Activated T-helper 2 cell treated with anti-CD3 and anti-CD28 coated beads, Interferon-gamma antibody, Interleukin-2, Interleukin-4, amounts not matched to agents 10 μg/mL and 5 μg/mL and 100 μg/mL, durations not matched to agents 14 hours and 24 hours and 36 hours (primary cell): Measurements from ENCODE around the gene COG7. TPM values are rescaled to one million over a fixed set of nuclear protein-coding genes. Genes with fewer than 3 reads are reported as not detected.

Experiments used
- DNase-seq: peaks from one replicate; pipeline ENCODE4 v3.0.0; 2021; ENCODE audit warnings: low spot score
- H3K27ac Mint-ChIP-seq: one replicate; pipeline ENCODE4 v1.8.0; 2021; ENCODE audit warnings: mixed read lengths
- H3K27me3 Mint-ChIP-seq: one replicate; pipeline ENCODE4 v1.8.0; 2021; ENCODE audit warnings: low read depth, mixed read lengths
- H3K36me3 Mint-ChIP-seq: one replicate; pipeline ENCODE4 v1.8.0; 2021; ENCODE audit warnings: low read depth, mixed read lengths
- H3K4me1 Mint-ChIP-seq: one replicate; pipeline ENCODE4 v1.8.0; 2021; ENCODE audit warnings: low read depth, mixed read lengths
- H3K4me3 Mint-ChIP-seq: one replicate; pipeline ENCODE4 v1.8.0; 2021; ENCODE audit warnings: low read depth, mild to moderate bottlenecking, moderate library complexity, mixed read lengths
- H3K9me3 Mint-ChIP-seq: one replicate; pipeline ENCODE4 v1.8.0; 2021; ENCODE audit warnings: mixed read lengths
- intact Hi-C: fragments of 100-400 bp; cut with micrococcal nuclease; formaldehyde crosslinking; loops from one replicate; pipeline ENCODE4 v1.15.1; 2023
- total RNA-seq: library from RNA; stranded (reverse); gene quantifications from 2 replicates; pipeline ENCODE4 v1.2.3, GENCODE V29; 2022

COG7 gene
- total RNA-seq, 1 donor from 2014 or later = 23.8 TPM

- Mint-ChIP-seq H3K27me3 (no peaks in the 10 kb centered on the region), H3K4me1 (no peaks in the 10 kb centered on the region), H3K27ac (no peak overlapping the region), H3K36me3 (peaks cover 20% of the 10 kb centered on the region), H3K9me3 (no peaks in the 10 kb centered on the region), H3K4me3 (no peak overlapping the region)
- intact Hi-C loops = no loop called here
- no peak for DNase-seq
These were observed 28.6 kb downstream of the COG7 start for GRCh38 chr16:23424292-23424958.

- intact Hi-C loops = no loop called here
- no peak for DNase-seq
- Mint-ChIP-seq H3K9me3 (no peaks in the 10 kb centered on the region), H3K36me3 (peaks cover 17% of the 10 kb centered on the region), H3K4me3 (no peak overlapping the region), H3K4me1 (no peaks in the 10 kb centered on the region), H3K27me3 (no peaks in the 10 kb centered on the region), H3K27ac (no peak overlapping the region)
These were observed 29.4 kb downstream of the COG7 start for GRCh38 chr16:23423496-23424049.

- no peak overlapping the region for H3K27ac Mint-ChIP-seq
- intact Hi-C loops = no loop called here
- no peaks in the 10 kb centered on the region for H3K4me1 Mint-ChIP-seq
- H3K36me3 Mint-ChIP-seq = peaks cover 10% of the 10 kb centered on the region
- H3K27me3 Mint-ChIP-seq = no peaks in the 10 kb centered on the region
- H3K9me3 Mint-ChIP-seq = no peaks in the 10 kb centered on the region
- DNase-seq = no peak
- no peak overlapping the region for H3K4me3 Mint-ChIP-seq
These were observed 33.0 kb downstream of the COG7 start for GRCh38 chr16:23420011-23420410.

GRCh38 chr16:23416816-23417215, 36.2 kb downstream of the COG7 start:
- intact Hi-C loops = no loop called here
- H3K4me1 Mint-ChIP-seq = no peaks in the 10 kb centered on the region
- H3K27ac Mint-ChIP-seq = no peak overlapping the region
- H3K9me3 Mint-ChIP-seq = no peaks in the 10 kb centered on the region
- H3K4me3 Mint-ChIP-seq = no peak overlapping the region
- no peaks in the 10 kb centered on the region for H3K27me3 Mint-ChIP-seq
- H3K36me3 Mint-ChIP-seq = peaks cover 4% of the 10 kb centered on the region
- no peak for DNase-seq

GRCh38 chr16:23414731-23415130, 38.3 kb downstream of the COG7 start:
- Mint-ChIP-seq H3K27me3 (no peaks in the 10 kb centered on the region), H3K36me3 (peaks cover 4% of the 10 kb centered on the region), H3K4me3 (no peak overlapping the region), H3K27ac (no peak overlapping the region), H3K9me3 (no peaks in the 10 kb centered on the region), H3K4me1 (no peaks in the 10 kb centered on the region)
- intact Hi-C loops = no loop called here
- DNase-seq = no peak

GRCh38 chr16:23410176-23410575, 42.8 kb downstream of the COG7 start:
- H3K27ac Mint-ChIP-seq = no peak overlapping the region
- no peak overlapping the region for H3K4me3 Mint-ChIP-seq
- H3K36me3 Mint-ChIP-seq = peaks cover 15% of the 10 kb centered on the region
- intact Hi-C loops = no loop called here
- no peaks in the 10 kb centered on the region for H3K4me1 Mint-ChIP-seq
- no peaks in the 10 kb centered on the region for H3K9me3 Mint-ChIP-seq
- no peak for DNase-seq
- H3K27me3 Mint-ChIP-seq = no peaks in the 10 kb centered on the region

- DNase-seq = no peak
- H3K4me1 Mint-ChIP-seq = no peaks in the 10 kb centered on the region
- no peak overlapping the region for H3K4me3 Mint-ChIP-seq
- H3K36me3 Mint-ChIP-seq = peaks cover 15% of the 10 kb centered on the region
- no peak overlapping the region for H3K27ac Mint-ChIP-seq
- intact Hi-C loops = no loop called here
- no peaks in the 10 kb centered on the region for H3K9me3 Mint-ChIP-seq
- no peaks in the 10 kb centered on the region for H3K27me3 Mint-ChIP-seq
These were observed 43.5 kb downstream of the COG7 start for GRCh38 chr16:23409522-23409921.

- intact Hi-C loops = no loop called here
- Mint-ChIP-seq H3K27me3 (no peaks in the 10 kb centered on the region), H3K9me3 (no peaks in the 10 kb centered on the region), H3K4me3 (no peak overlapping the region), H3K4me1 (no peaks in the 10 kb centered on the region), H3K36me3 (peaks cover 19% of the 10 kb centered on the region), H3K27ac (no peak overlapping the region)
- no peak for DNase-seq
These were observed 44.1 kb downstream of the COG7 start for GRCh38 chr16:23408823-23409298.

GRCh38 chr16:23408242-23408822, 44.7 kb downstream of the COG7 start:
- H3K9me3 Mint-ChIP-seq = no peaks in the 10 kb centered on the region
- H3K4me3 Mint-ChIP-seq = no peak overlapping the region
- peaks cover 20% of the 10 kb centered on the region for H3K36me3 Mint-ChIP-seq
- no peaks in the 10 kb centered on the region for H3K27me3 Mint-ChIP-seq
- H3K27ac Mint-ChIP-seq = no peak overlapping the region
- intact Hi-C loops = no loop called here
- H3K4me1 Mint-ChIP-seq = no peaks in the 10 kb centered on the region
- no peak for DNase-seq

- no peaks in the 10 kb centered on the region for H3K27me3 Mint-ChIP-seq
These were observed 45.4 kb downstream of the COG7 start for GRCh38 chr16:23407436-23408127.

GRCh38 chr16:23406546-23407240, 46.3 kb downstream of the COG7 start:
- Mint-ChIP-seq H3K4me3 (no peak overlapping the region), H3K4me1 (no peaks in the 10 kb centered on the region), H3K27me3 (no peaks in the 10 kb centered on the region), H3K9me3 (no peaks in the 10 kb centered on the region), H3K27ac (no peak overlapping the region), H3K36me3 (peaks cover 27% of the 10 kb centered on the region)
- intact Hi-C loops = no loop called here
- no peak for DNase-seq

More at GRCh38 chr16:23407436-23408127, 45.4 kb downstream of the COG7 start:
- Mint-ChIP-seq H3K4me1 (no peaks in the 10 kb centered on the region), H3K9me3 (no peaks in the 10 kb centered on the region), H3K27ac (no peak overlapping the region), H3K4me3 (no peak overlapping the region), H3K36me3 (peaks cover 25% of the 10 kb centered on the region)
- no peak for DNase-seq
- intact Hi-C loops = no loop called here

- H3K27ac Mint-ChIP-seq = no peak overlapping the region
- H3K27me3 Mint-ChIP-seq = no peaks in the 10 kb centered on the region
- no peaks in the 10 kb centered on the region for H3K9me3 Mint-ChIP-seq
- H3K4me1 Mint-ChIP-seq = no peaks in the 10 kb centered on the region
- H3K4me3 Mint-ChIP-seq = no peak overlapping the region
- H3K36me3 Mint-ChIP-seq = peaks cover 27% of the 10 kb centered on the region
- DNase-seq = no peak
- intact Hi-C loops = no loop called here
These were observed 47.0 kb downstream of the COG7 start for GRCh38 chr16:23406024-23406423.
